HCT116 (cell line): ENCODE measurements around the gene RASL10B. TPM values are rescaled to one million over a fixed set of nuclear protein-coding genes. Genes with fewer than 3 reads are reported as not detected.
"Not testable (repeated sequence)": the region's sequence is repeated elsewhere in the genome, so short reads cannot be mapped to it uniquely, and the experiment has no call there.

Experiments used
- ATAC-seq: fragments of 200-7000 bp; cut with Tn5 transposase; 2 replicates; pipeline ENCODE4 v1.9.1; 2020; ENCODE audit warnings: mild to moderate bottlenecking, moderate library complexity
- BruUV-seq: library from RNA; stranded (reverse); fragments of 400-500 nt; replicated peaks from 2 replicates; lab custom pipeline; 2021; lab: Mats Ljungman, UMichigan
- CTCF ChIA-PET: fragments of 300-600 bp; sonication (Branson Sonifier 250); formaldehyde crosslinking; loops from one replicate; lab custom pipeline; 2021; ENCODE audit warnings: antibody characterized with exemption; lab: Charles Lee
- POLR2A ChIA-PET: fragments of 300-600, 350-600 bp; sonication (Branson Sonifier 250); formaldehyde crosslinking; loops from one replicate; lab custom pipeline; 2021; ENCODE audit warnings: antibody characterized with exemption; lab: Charles Lee
- RAD21 ChIA-PET, 2 experiments: fragments of 300-600 bp; sonication (Branson Sonifier 250); formaldehyde crosslinking; loops; one replicate each; lab custom pipeline; 2023; ENCODE audit warnings: low total read pairs in 2 of 2; ENCODE audit not compliant: uncharacterized antibody in 2 of 2, unreplicated experiment in 2 of 2, low non-redundant PET in 1 of 2; lab: Charles Lee
- DNase-seq: peaks from one replicate; pipeline ENCODE4 v3.0.0-alpha.2; 2010; ENCODE audit warnings: low read depth, low spot score
- H2AFZ ChIP-seq: fragments of 200-600 bp; shearing (Covaris generic), sonication (generic); 2 replicates; pipeline ENCODE4 v1.6.1; 2017; ENCODE audit warnings: low read depth, mixed run types, mixed read lengths, antibody characterized with exemption, low read length; ENCODE audit not compliant: poor library complexity, severe bottlenecking
- H3K27ac ChIP-seq: 2 replicates; pipeline ENCODE4 v1.5.1; 2012; ENCODE audit warnings: low read depth, low read length
- H3K27me3 ChIP-seq: fragments of 200-600 bp; sonication (generic); 2 replicates; pipeline ENCODE4 v1.6.1; 2016; ENCODE audit warnings: mixed run types, low read length, mixed read lengths; ENCODE audit not compliant: insufficient read depth
- H3K36me3 ChIP-seq, 2 experiments: fragments of 200-500 bp in 1 of 2; fragments of 200-600 bp in 1 of 2; sonication (Bioruptor generic) in 1 of 2; sonication (generic) in 1 of 2; 2 replicates each; pipeline versions ENCODE4 v1.5.1 to v1.6.1; 2014 to 2016; ENCODE audit warnings: low read length in 2 of 2, inconsistent platforms in 1 of 2, mixed read lengths in 1 of 2, mixed run types in 1 of 2; ENCODE audit not compliant: insufficient read depth in 2 of 2, control insufficient read depth in 1 of 2
- H3K4me1 ChIP-seq, 2 experiments: fragments of 200-600 bp in 1 of 2; sonication (generic) in 1 of 2; 2 replicates each; pipeline versions ENCODE4 v1.5.1 to v1.6.1; 2012 to 2017; ENCODE audit warnings: low read length in 2 of 2, inconsistent platforms in 1 of 2, mild to moderate bottlenecking in 1 of 2, mixed read lengths in 1 of 2, mixed run types in 1 of 2, moderate library complexity in 1 of 2; ENCODE audit not compliant: insufficient read depth in 2 of 2, control insufficient read depth in 1 of 2
- H3K4me2 ChIP-seq: fragments of 200-600 bp; sonication (generic); 2 replicates; pipeline ENCODE4 v1.6.1; 2017; ENCODE audit warnings: mixed run types, low read length, mixed read lengths
- H3K4me3 ChIP-seq, 2 experiments: fragments of 200-600 bp in 1 of 2; sonication (generic) in 1 of 2; replicated peaks in 1 of 2; 2 replicates each; pipeline ENCODE4 v1.5.1; 2011 to 2016; ENCODE audit warnings: low read length in 2 of 2, control low read depth in 1 of 2, low read depth in 1 of 2, mild to moderate bottlenecking in 1 of 2, mixed read lengths in 1 of 2, mixed run types in 1 of 2
- H3K79me2 ChIP-seq: fragments of 200-600 bp; sonication (generic); 2 replicates; pipeline ENCODE4 v1.6.1; 2017; ENCODE audit warnings: mild to moderate bottlenecking, mixed run types, low read length, moderate library complexity, mixed read lengths; ENCODE audit not compliant: insufficient read depth
- H3K9ac ChIP-seq: fragments of 200-600 bp; sonication (generic); 2 replicates; pipeline ENCODE4 v1.6.1; 2016; ENCODE audit warnings: low read length, mixed read lengths
- H3K9me2 ChIP-seq: fragments of 200-600 bp; sonication (generic), shearing (Covaris generic); 2 replicates; pipeline ENCODE4 v1.6.1; 2017; ENCODE audit warnings: mixed run types, mild to moderate bottlenecking, moderate library complexity; ENCODE audit not compliant: insufficient read depth
- H3K9me3 ChIP-seq, 2 experiments: fragments of 200-500 bp in 1 of 2; fragments of 200-600 bp in 1 of 2; sonication (Bioruptor generic) in 1 of 2; sonication (generic) in 1 of 2; 2 replicates each; pipeline ENCODE4 v1.6.1; 2014 to 2017; ENCODE audit warnings: low read length in 2 of 2, mixed read lengths in 2 of 2, inconsistent platforms in 1 of 2, low read depth in 1 of 2, mild to moderate bottlenecking in 1 of 2, mixed run types in 1 of 2, moderate library complexity in 1 of 2; ENCODE audit not compliant: control insufficient read depth in 1 of 2, insufficient read depth in 1 of 2
- H4K20me1 ChIP-seq: fragments of 200-600 bp; sonication (generic), shearing (Covaris generic); 2 replicates; pipeline ENCODE4 v1.6.1; 2017; ENCODE audit warnings: mixed run types, mild to moderate bottlenecking, moderate library complexity; ENCODE audit not compliant: insufficient read depth
- CEBPB ChIP-seq: IDR thresholded peaks from 2 replicates; pipeline ENCODE4 v1.6.1; 2012; ENCODE audit warnings: low read depth
- EZH2 ChIP-seq: fragments of 200-600 bp; sonication (generic); IDR thresholded peaks from 2 replicates; pipeline ENCODE4 v1.6.1; 2017; ENCODE audit warnings: antibody characterized with exemption, mixed run types
- POLR2A ChIP-seq: IDR thresholded peaks from 2 replicates; pipeline ENCODE4 v1.7.0; 2011; ENCODE audit warnings: borderline replicate concordance; ENCODE audit not compliant: insufficient read depth, insufficient read length; ENCODE audit errors: extremely low read depth
- SIN3A ChIP-seq: IDR thresholded peaks from 2 replicates; pipeline ENCODE4 v1.6.1; 2012; ENCODE audit warnings: low read depth
- SP1 ChIP-seq: IDR thresholded peaks from 2 replicates; pipeline ENCODE4 v1.6.1; 2012; ENCODE audit warnings: low read depth
- YY1 ChIP-seq: IDR thresholded peaks from 2 replicates; pipeline ENCODE4 v1.6.1; 2011; ENCODE audit warnings: low read length, low read depth, moderate library complexity, mild to moderate bottlenecking; ENCODE audit not compliant: insufficient replicate concordance; ENCODE audit errors: extremely low read depth
- ZNF274 ChIP-seq: fragments of 200-500 bp; sonication (Bioruptor generic); IDR thresholded peaks from 2 replicates; pipeline ENCODE4 v1.6.1; 2014; ENCODE audit warnings: mild to moderate bottlenecking, low read depth, low read length, inconsistent platforms
- intact Hi-C: fragments of 100-400 bp; cut with micrococcal nuclease; formaldehyde crosslinking; loops from 2 replicates; pipeline ENCODE4 v1.10.0; 2022
- total RNA-seq: library from RNA; stranded (reverse); gene quantifications from one replicate; pipeline ENCODE4 v1.2.1, GENCODE V29; 2021; ENCODE audit not compliant: unreplicated experiment

RASL10B gene
- total RNA-seq, 1 experiment from 2014 or later = 0.15 TPM

- no peak for TF ChIP-seq YY1
These were observed 19.3 kb downstream of the RASL10B start (continued) for GRCh38 chr17:35750526-35751395.

GRCh38 chr17:35751541-35751940 is 20.1 kb downstream of the RASL10B start:
- RAD21 ChIA-PET, H3K4me1 ChIP-seq, ATAC-seq, H3K4me3 ChIP-seq, DNase-seq, H2AFZ ChIP-seq, H3K79me2 ChIP-seq, BruUV-seq, POLR2A ChIA-PET, H3K4me2 ChIP-seq, H3K27me3 ChIP-seq, H3K9me2 ChIP-seq, H3K36me3 ChIP-seq, H3K9ac ChIP-seq, H3K9me3 ChIP-seq, H3K27ac ChIP-seq, H4K20me1 ChIP-seq, intact Hi-C loops: not testable (repeated sequence)
- CTCF ChIA-PET = interaction anchor here (0.6 kb wide), 1 partner anchor 138 kb away, joined by 3 read pairs; no protein-coding TSS in a partner anchor

- no TSS peak for BruUV-seq
- Histone ChIP-seq H4K20me1 (no peaks in the 10 kb centered on the region), H3K27me3 (peaks cover 4% of the 10 kb centered on the region; the same call in 1 of the 2 replicates), H2AFZ (no peak overlapping the region), H3K4me1 (no peaks in the 10 kb centered on the region), H3K36me3 (no peaks in the 10 kb centered on the region), H3K27ac (no peak overlapping the region), H3K9ac (no peak overlapping the region), H3K4me3 (no peak overlapping the region), H3K9me3 (no peaks in the 10 kb centered on the region), H3K4me2 (no peak overlapping the region), H3K79me2 (no peaks in the 10 kb centered on the region), H3K9me2 (no peaks in the 10 kb centered on the region)
- ChIA-PET CTCF (no interaction called here), RAD21 (no interaction called here), POLR2A (no interaction called here)
- intact Hi-C loops = no loop called here
- ATAC-seq = no peak
- no peak for DNase-seq
- TF ChIP-seq SP1 (no peak), SIN3A (no peak), POLR2A (no peak), ZNF274 (no peak), YY1 (no peak), EZH2 (no peak), CEBPB (no peak)
These were observed 21.0 kb downstream of the RASL10B start for GRCh38 chr17:35752471-35752870.
